ENCODE measurements around the gene NOL4L. TPM values are rescaled to one million over a fixed set of nuclear protein-coding genes. Genes with fewer than 3 reads are reported as not detected.
A peak's percentile ranks its signal among the peaks of the same experiment; 100 is the strongest.

Gene NOL4L
- total RNA-seq, 1 donor from 2014 or later, result 30.5 TPM

DNA sequence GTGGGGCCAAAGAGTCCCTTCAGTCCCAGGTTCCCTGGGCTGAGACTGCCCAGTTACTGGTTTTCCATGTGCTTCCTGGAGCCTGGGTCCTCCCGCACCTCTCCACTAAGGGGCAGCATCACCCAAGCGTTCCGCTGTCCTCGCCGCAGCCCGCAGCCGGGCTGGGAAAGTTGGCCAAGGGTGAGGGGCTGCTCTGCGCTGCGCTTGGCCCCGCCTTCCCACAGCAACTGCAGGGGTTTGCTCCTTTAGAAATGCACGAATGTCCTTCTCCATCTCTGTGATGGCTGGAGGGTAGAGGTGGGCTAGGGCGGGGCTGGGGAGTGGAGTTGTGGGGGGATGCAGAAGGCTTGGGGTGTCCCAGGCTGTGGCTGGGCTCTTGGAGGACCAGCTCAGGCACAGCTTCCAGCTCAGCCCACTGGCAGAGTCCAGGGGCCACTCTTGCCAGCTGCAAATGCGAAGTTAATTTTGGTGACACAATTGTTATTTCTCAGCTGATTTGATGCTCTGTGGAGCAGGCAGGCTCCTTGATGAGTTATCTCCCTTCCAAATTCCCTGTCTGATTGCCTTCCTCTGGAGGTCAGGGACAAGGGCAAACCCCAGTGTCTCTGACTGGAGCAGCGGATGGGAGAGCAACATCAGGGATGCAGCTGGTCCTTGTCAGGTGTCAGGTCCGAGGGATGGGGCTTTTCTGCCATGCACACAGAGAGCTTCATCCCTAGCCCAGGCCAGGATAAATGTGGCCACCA lies 63.2 kb downstream of the NOL4L start:
- H3K27ac Mint-ChIP-seq (ENCODE audit: unreplicated experiment), result no peak overlapping the region

GRCh38 chr20:32520927-32521203 lies 64.3 kb downstream of the NOL4L start:
- no peak for DNase-seq (ENCODE audit: extremely low spot score, unreplicated experiment)

More for the DNA sequence above, 63.2 kb downstream of the NOL4L start:
- no peaks in the 10 kb centered on the region for H3K27me3 Mint-ChIP-seq (ENCODE audit: unreplicated experiment)
- H3K4me3 Mint-ChIP-seq (ENCODE audit: unreplicated experiment), result no peak overlapping the region
- TF ChIP-seq CTCF (IDR thresholded peaks at IDR 0.05), result peak; percentile 91
- DNase-seq (ENCODE audit: extremely low spot score, unreplicated experiment), result no peak
- peaks cover 13% of the 10 kb centered on the region for H3K36me3 Mint-ChIP-seq (ENCODE audit: unreplicated experiment)
- no peaks in the 10 kb centered on the region for H3K9me3 Mint-ChIP-seq (ENCODE audit: unreplicated experiment)
- H3K4me1 Mint-ChIP-seq (ENCODE audit: unreplicated experiment), result peaks cover 51% of the 10 kb centered on the region

GRCh38 chr20:32519381-32519730 lies 65.8 kb downstream of the NOL4L start:
- peaks cover 18% of the 10 kb centered on the region for H3K36me3 Mint-ChIP-seq (ENCODE audit: unreplicated experiment)
- DNase-seq (ENCODE audit: extremely low spot score, unreplicated experiment), result no peak
- no peaks in the 10 kb centered on the region for H3K9me3 Mint-ChIP-seq (ENCODE audit: unreplicated experiment)
- no peak overlapping the region for H3K4me3 Mint-ChIP-seq (ENCODE audit: unreplicated experiment)
- H3K4me1 Mint-ChIP-seq (ENCODE audit: unreplicated experiment), result peaks cover 45% of the 10 kb centered on the region
- TF ChIP-seq CTCF (IDR thresholded peaks at IDR 0.05), result no peak
- no peak overlapping the region for H3K27ac Mint-ChIP-seq (ENCODE audit: unreplicated experiment)
- H3K27me3 Mint-ChIP-seq (ENCODE audit: unreplicated experiment), result no peaks in the 10 kb centered on the region

More at GRCh38 chr20:32520927-32521203, 64.3 kb downstream of the NOL4L start:
- Mint-ChIP-seq H3K4me1 (ENCODE audit: unreplicated experiment) (peaks cover 57% of the 10 kb centered on the region), H3K27ac (ENCODE audit: unreplicated experiment) (no peak overlapping the region), H3K4me3 (ENCODE audit: unreplicated experiment) (no peak overlapping the region), H3K9me3 (ENCODE audit: unreplicated experiment) (no peaks in the 10 kb centered on the region), H3K27me3 (ENCODE audit: unreplicated experiment) (no peaks in the 10 kb centered on the region), H3K36me3 (ENCODE audit: unreplicated experiment) (peaks cover 12% of the 10 kb centered on the region)
- TF ChIP-seq CTCF (IDR thresholded peaks at IDR 0.05), result no peak

DNA sequence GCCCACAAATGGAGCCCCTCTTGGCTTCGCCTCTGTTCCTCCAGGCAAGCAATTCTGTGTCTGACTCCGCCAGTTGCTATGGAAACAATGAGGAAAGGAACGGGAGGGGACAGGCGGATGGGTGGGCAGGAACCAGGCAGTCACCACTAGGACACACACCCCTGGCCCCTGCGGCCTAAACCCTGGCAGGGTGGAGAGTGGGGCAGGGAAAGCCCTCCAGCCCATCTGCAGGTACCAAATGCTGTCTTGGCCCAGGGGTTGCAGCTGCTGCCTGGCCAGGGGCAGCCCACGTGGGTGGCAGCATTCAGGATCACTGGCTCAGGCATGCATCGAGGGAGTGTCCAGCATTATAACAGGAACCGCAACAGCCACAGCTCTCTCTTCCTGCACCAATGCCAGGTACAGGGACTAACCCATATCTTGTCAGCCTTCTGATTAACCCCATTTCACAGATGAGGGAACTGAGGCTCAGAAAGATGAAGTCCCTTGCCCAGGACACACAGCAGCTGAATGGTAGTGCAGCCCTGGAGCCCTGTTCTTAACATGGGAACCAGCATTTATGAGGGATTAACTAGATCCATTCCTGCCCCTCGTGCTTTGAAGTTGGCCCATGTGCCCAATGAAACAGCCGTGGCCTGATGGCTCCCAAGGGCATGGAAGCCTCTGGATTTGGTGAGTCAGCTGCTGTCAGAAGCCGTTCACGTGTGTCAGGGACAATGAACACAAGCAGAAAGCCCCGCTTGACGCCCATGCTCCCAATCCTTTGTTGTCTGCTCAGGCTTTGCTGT lies 66.3 kb downstream of the NOL4L start:
- Mint-ChIP-seq H3K27ac (ENCODE audit: unreplicated experiment) (no peak overlapping the region), H3K9me3 (ENCODE audit: unreplicated experiment) (no peaks in the 10 kb centered on the region), H3K36me3 (ENCODE audit: unreplicated experiment) (peaks cover 18% of the 10 kb centered on the region), H3K4me3 (ENCODE audit: unreplicated experiment) (no peak overlapping the region), H3K4me1 (ENCODE audit: unreplicated experiment) (peaks cover 40% of the 10 kb centered on the region), H3K27me3 (ENCODE audit: unreplicated experiment) (no peaks in the 10 kb centered on the region)
- TF ChIP-seq CTCF (IDR thresholded peaks at IDR 0.05), result no peak
- no peak for DNase-seq (ENCODE audit: extremely low spot score, unreplicated experiment)

DNA sequence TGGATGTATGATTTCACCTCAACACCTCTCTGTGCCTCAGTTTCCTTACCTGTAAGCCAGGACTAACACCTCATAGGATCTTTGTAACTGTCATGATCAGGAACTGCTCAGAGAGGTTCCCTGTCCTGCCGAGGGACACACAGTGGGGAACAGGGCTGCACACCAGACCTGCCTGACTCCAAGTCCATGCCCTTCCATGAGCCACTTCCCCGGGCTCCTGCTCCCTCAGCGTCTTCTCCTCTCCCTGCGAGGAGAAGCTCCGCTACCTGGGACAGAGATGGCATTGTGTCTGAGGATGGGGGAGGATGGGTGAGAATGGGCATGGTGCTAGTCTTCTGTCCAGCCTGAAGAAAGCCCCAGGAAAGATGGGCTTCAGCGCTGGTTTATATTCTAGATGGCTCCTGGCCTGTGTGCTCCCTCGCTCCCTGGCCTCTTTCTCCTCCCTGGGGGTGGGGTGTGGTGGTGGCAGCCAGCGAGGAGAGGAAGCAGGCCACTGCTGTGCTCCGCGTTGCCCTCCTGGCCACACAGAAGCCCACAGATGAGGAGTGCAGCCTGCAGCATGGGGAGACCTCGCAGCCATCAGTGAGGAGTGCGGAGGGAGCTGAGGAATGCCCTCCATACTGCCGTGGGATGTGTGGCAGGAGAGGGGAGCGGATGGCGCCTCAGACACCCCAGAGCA lies 67.1 kb downstream of the NOL4L start:
- Mint-ChIP-seq H3K27me3 (ENCODE audit: unreplicated experiment) (no peaks in the 10 kb centered on the region), H3K9me3 (ENCODE audit: unreplicated experiment) (no peaks in the 10 kb centered on the region), H3K4me1 (ENCODE audit: unreplicated experiment) (peaks cover 33% of the 10 kb centered on the region), H3K36me3 (ENCODE audit: unreplicated experiment) (peaks cover 18% of the 10 kb centered on the region), H3K4me3 (ENCODE audit: unreplicated experiment) (no peak overlapping the region), H3K27ac (ENCODE audit: unreplicated experiment) (no peak overlapping the region)
- no peak for DNase-seq (ENCODE audit: extremely low spot score, unreplicated experiment)
- no peak for TF ChIP-seq CTCF (IDR thresholded peaks at IDR 0.05)
